WTC11 (cell line): Measurements from ENCODE around the gene DGLUCY.

Experiments used
- MAX ChIP-seq: sonication (generic); formaldehyde crosslinking; IDR thresholded peaks from 2 replicates; pipeline ENCODE4 v1.8.0; 2022; ENCODE audit warnings: mild to moderate bottlenecking, missing genetic modification reagents
- ZNF138 ChIP-seq: sonication (generic); formaldehyde crosslinking; conservative IDR thresholded peaks from 2 replicates; pipeline ENCODE4 v1.8.1; 2022; ENCODE audit warnings: mild to moderate bottlenecking, moderate library complexity, missing genetic modification reagents

DNA sequence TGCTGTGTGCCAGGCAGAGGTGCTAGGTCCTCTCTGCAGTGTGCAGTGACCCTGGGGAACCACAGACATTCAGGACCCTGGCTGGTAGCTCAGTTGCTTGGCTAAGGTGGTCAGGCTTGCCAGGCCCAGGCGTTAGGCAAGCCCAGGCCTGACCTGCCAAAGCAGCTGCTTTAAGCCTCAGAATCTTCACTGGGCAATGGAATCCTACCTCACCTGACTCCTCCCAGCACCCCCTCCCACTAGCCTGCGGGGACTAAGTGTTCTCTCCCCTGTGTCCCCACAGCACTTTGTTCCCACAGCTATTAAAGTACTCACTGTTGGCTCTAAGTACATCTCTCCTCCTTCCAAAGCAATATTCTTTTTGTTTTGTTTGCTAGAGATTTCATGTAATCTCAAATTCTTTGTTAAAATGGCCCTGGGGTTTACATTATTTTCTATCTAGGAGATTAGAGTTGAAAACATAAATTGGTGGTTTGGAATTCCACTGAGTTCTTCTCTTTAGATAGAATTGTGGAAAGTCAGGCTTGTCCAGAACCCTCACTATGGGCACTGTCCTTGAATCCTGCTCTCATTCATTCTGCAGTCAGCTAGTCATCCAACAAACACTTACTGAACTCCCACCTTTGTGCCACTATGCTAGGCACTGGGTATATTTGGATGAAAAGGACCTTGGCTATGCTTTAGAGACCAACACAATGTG is 44.4 kb downstream of the DGLUCY start:
- TF ChIP-seq MAX (CRISPR knock-in tag) (no peak), ZNF138 (CRISPR knock-in tag) (no peak)
